ENCODE results near the gene SLC27A3.
A peak's percentile ranks its signal among the peaks of the same experiment; 100 is the strongest.

SLC27A3 gene, protein sequence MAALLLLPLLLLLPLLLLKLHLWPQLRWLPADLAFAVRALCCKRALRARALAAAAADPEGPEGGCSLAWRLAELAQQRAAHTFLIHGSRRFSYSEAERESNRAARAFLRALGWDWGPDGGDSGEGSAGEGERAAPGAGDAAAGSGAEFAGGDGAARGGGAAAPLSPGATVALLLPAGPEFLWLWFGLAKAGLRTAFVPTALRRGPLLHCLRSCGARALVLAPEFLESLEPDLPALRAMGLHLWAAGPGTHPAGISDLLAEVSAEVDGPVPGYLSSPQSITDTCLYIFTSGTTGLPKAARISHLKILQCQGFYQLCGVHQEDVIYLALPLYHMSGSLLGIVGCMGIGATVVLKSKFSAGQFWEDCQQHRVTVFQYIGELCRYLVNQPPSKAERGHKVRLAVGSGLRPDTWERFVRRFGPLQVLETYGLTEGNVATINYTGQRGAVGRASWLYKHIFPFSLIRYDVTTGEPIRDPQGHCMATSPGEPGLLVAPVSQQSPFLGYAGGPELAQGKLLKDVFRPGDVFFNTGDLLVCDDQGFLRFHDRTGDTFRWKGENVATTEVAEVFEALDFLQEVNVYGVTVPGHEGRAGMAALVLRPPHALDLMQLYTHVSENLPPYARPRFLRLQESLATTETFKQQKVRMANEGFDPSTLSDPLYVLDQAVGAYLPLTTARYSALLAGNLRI

DNA sequence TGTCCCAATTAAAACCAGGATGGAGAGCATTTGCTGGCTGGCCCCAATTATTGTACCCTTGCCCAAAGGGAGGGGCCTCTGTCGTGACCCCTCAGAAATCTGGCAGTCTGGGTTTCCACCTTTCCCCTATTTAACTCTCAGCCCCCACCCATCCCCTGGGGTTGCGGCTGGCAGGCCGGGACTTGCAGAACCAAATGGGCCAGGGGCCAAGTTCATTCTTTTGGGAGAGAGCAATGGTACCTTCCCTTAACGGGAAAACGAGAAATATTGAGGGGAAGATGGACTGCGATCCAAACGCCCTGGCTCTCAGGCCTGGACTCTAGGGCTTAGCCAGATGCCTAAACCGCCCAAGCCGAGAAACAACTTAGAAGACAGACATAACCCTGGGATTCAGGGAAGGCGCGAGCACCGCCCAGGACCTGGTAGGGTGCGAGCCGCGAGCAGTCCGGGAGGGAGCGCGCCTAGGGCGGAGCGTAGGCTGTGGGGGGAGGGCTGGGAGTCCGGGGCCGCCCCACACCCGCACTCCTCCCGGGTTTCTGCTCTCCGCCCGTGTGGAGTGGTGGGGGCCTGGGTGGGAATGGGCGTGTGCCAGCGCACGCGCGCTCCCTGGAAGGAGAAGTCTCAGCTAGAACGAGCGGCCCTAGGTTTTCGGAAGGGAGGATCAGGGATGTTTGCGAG lies at the start of gene SLC27A3:
Gene SLC27A3 (plus strand): TSS at position 628 of the 678 bp plus-strand sequence. CDS start 91 bp downstream, outside the sequence.
- DNase-seq, result peak; percentile 95

DNA sequence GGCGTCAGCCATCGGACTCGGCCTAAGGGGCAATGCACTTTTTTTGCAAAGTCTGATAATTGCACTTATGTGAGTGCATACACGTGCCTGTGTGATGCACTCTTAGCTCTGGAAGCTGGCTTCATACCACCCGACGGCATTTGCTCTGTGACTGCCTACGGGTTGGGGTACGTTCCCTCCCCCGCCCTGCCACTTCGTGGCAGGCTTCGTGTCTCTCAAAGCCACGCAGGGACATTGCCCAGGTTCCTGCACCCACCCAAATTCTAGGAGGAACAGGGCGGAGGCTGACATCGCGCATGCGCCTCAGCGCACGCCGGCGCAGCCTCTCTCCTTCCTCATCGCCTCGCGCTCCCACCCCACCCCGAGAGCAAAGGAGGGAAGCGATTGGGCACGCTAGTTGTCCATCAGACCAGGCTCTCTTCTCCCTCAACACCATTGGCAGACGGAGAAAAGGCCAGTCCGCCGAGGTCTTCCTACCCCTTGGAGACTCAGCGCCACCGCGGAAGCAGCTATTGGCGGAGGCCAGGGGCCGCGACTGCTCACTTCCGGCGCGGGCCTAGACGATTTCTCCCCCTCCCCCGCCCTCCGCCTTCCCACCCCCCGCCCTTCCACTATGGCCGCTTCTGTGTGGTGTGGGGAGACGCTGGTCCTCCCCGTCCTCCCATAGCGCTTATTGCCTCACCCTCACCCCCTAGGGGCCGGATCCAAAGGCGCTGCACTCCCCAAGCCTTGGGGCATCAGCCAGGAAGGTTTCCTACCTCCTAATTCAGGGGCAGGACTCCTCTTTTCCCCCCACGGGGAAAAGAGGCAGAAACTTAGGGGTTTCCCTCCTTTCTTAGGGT lies 47.5 kb upstream of the SLC27A3 start, which contains the start of gene INTS3:
Gene INTS3 (plus strand): TSS at position 588 of the 842 bp plus-strand sequence. CDS start 585 bp downstream, outside the sequence.
- DNase-seq, result peak; percentile 100

DNA sequence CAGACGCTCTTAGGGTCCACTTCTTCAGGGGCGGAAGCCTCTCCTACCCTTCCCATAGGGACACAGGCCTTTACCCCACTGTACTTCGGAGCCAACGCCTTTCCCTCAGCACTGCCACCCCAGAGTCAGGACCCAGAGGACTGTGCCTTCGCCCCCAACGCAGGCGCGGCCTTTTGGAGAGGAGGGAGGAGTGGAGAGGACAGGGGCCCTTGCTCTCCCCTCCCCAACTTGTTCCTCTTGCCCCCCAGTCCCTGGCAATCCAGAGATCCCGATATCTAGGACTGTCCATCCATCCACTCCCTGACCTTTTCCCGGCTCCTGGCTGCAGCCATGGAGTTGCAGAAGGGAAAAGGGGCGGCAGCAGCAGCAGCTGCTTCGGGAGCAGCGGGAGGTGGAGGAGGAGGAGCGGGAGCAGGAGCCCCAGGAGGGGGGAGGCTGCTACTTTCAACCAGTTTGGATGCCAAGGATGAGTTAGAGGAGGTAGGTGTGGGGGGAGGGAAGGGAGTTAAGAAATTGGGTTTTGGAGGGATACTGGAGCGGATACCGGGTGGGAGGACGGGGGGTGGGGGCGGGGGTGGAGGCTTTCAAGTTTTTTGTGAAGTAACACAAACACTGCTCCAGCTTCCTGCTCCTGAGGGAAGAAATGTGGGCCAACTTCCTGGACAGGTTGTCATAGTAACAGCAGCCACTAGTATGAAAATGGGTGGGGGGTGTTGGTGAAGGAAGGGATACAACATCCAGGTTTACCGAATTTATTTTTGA lies 46.7 kb upstream of the SLC27A3 start:
- peak; percentile 86 for DNase-seq

DNA sequence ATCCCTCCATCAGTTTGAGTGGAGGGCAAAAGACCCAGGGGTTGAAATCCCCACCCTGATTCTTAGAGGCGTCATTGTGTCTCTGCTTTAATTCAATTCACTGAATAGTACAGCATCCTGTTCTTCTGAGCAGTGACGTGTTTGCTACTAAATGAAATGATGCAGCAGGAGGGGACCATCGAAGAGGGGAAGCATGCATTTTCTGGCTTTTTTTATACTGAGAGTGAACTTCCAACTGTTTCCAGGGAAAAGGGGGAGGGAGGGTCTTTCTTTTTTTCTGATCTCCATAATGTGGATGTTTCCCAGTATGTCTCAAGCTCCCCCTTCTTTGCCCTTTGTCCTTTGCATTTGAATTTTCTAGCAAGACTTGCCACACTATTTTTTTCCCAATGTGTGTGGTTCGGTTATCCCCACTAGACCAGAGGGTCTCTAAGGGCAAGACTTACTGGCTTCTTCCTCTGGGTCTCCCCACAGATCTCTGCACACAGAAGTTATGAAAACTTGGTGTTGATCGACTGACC lies 44.7 kb upstream of the SLC27A3 start:
- no peak for DNase-seq

DNA sequence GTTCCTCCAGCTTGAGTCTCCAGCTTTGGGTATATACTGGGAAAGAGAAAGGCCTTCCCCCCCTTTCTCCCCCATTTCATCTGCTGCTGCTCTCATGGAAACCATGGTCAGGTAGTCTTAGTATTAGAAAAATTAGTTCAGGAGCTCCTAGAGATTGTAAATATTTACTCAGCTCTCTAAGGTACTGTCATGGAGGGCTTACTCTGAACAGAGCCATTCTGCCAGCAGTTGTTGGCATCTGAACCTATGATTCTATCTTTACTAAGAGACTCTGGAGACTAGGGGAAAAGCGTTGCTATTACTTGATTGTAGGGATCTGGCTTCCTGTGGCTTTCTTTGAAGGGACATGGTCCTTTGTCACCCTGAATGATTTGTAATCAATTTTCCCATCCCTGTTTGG lies 41.2 kb upstream of the SLC27A3 start:
- peak; percentile 73 for DNase-seq

DNA sequence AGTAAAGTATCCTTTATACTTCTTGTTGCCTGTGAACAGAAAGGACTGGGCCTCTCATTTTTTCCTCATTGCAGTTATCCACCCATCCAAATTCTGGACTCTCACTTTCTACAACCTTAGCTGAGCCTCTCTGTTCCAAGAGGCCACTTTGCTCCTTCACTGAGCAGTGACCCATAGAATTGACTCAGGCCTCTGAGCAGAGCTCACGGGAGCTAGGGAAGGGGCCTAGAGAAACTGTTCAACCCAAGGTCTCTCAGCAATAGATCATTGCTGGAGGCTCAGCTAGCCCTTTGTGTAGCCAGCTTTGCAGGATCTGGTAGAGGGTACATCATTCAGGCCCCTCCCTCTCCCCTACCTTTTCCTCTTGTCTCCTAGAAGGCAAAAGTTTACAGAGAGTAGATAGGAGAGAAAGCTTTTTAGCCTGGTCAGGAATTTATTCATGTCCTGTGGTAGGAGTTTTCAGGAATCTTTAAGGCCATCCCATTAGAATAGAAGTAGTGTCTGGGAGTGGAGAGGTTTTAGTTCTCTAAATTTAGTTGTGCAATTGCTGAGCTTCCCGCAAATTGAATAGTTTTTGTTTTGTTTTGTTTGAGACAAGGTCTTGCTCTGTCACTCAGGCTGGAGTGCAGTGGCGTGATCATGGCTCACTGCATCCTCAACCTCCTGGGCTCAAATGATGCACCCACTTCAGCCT lies 40.7 kb upstream of the SLC27A3 start:
- DNase-seq, result peak; percentile 44

DNA sequence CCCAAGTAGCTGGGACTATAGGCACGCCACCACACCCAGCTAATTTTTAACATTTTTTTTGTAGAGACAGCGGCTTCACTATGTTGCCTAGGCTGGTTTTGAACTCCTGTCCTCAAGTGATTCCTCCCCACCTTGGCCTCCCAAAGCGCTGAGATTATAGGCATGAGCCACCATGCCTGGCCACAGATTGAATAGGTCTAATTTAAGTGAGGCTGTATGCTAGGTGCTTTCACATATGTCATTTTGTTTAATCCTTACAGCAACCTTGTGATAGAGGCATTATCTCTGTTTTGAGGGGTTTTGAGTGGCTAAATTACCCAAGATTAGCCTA lies 40.2 kb upstream of the SLC27A3 start:
- DNase-seq, result no peak

DNA sequence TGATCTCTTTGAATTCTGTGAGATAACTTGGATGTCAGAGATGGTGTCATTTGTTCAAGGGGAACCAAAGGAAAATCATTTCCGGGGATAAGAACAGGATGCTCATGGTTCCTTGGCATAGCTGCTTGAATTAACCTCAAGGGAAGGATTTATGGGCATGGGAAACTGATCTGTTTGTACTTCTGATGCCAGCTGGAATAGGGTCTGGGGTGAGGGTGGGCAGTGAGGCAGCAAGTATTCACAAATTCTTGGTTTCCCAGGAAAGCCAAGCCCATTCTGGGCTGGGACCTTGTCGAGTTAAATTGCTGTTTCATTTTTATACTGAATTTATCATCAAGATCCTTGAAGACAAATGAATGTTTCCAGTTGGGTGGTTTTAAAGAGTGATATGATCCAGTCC lies 33.2 kb upstream of the SLC27A3 start:
- no peak for DNase-seq

DNA sequence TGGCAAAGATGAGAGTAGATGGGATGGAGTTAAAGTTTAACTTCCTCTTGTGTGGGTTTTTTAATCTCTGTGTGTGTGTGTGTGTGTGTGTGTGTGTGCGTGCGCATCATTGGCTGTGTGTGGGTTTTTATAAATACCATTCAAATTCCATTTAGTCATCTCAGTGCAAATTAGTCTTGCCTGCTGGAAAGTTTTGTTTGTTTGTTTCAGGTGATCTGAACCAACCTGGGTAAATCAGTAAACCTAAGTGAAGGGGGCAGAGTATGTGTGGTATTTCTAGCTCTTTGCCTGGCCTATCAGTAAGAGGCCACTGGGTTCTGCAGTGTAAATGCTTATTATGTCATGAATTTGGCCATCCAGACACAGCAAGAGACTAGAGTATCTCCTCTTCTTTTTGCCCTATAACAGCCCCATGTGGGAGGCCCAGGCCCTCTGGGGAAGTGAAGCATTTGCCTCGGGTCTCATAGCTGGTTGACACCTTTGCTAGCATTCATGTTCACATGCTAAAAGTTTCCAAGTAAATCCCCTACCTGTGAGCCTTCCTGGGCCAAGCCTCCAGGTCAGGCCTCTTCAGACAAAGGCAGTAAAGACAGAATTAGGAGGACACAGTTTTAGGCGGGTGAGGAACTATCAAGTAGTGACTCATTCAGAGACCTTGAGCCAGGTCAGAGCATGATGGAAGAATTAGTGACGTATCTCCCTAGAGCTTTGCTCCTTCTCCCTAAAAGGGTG lies 32.6 kb upstream of the SLC27A3 start:
- no peak for DNase-seq

DNA sequence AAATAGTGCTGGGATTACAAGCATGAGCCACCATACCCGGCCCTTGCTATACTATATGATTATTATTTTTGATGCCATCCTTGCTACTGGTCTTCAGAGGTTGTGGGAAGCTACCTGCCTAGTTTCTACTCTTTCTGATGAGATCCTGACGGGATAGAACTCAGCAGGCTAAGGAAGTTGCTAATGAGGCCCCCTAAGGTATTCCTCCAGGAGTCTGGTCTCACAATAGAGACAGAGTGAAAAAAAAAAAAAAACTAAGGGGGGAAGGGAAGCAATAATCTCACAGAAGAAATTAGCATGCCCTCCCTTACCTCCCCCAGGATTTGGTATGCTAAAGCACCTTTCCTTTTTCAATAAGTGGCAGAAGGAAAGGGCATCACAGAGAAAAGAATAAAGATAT lies 29.8 kb upstream of the SLC27A3 start:
- DNase-seq, result peak; percentile 14

DNA sequence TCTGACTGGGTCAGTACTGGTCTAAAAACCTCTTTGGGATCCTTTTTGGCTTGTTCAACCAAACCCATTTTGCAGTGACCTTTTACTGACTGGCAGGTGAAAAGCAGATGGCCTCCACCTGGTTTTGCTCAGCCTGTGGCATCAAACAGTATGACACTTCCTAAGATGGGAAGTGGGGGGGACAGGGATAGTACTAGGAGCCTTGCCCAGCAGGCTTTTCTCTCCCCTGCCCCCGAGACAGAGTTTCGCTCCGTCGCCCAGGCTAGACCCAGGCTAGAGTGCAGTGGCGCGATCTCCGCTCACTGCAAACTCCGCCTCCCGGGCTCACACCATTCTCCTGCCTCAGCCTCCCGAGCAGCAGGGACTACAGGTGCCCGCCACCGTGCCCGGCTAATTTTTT lies 29.0 kb upstream of the SLC27A3 start:
- no peak for DNase-seq

DNA sequence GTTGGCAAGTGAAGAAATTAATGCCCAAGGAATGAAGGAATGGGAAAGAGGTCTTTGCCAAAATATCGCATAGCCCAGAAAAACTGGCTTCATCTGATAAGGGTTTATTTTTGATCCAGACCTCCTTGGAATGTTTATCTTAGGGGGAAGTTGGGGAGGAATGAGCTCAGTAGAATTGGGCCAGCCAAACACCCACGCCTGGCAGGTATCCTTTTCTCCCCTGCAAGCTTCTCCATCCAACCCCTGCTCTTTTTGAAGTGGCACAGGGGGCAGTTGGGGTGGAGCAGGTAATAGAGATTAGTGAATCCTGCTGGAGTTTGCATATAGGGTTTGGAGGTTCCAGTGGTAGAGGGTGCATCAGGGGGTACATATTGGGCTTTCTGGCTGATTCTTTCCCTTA lies 26.3 kb upstream of the SLC27A3 start:
- no peak for DNase-seq

DNA sequence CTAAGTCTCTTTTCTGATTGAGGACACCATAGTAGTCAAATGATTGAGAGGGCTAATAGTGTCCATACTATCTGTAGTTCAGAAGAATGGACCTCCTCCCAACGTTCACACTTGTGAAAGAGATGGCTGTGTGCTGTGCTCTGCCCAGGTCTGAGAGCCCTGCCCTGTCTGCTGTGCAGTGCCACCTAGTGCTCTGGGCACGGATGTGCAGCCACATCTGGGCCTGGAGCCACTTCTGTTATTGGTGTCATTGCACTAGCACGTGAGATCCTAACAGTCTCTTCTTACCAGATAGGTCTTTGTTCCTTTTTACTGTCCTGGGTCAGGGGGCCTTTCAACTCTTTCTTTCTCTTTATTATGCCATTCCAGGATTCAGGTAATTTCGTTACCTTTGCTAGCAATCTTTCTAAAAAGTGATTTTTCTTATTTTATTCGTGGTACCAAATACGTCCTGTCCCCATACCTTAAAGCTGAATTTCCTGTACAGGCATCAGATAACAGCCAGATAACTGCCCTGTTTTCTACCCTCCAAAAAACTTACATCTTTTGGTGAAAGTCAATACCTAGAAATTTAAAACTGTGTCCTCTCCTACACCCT lies 25.7 kb upstream of the SLC27A3 start:
- peak; percentile 85 for DNase-seq

DNA sequence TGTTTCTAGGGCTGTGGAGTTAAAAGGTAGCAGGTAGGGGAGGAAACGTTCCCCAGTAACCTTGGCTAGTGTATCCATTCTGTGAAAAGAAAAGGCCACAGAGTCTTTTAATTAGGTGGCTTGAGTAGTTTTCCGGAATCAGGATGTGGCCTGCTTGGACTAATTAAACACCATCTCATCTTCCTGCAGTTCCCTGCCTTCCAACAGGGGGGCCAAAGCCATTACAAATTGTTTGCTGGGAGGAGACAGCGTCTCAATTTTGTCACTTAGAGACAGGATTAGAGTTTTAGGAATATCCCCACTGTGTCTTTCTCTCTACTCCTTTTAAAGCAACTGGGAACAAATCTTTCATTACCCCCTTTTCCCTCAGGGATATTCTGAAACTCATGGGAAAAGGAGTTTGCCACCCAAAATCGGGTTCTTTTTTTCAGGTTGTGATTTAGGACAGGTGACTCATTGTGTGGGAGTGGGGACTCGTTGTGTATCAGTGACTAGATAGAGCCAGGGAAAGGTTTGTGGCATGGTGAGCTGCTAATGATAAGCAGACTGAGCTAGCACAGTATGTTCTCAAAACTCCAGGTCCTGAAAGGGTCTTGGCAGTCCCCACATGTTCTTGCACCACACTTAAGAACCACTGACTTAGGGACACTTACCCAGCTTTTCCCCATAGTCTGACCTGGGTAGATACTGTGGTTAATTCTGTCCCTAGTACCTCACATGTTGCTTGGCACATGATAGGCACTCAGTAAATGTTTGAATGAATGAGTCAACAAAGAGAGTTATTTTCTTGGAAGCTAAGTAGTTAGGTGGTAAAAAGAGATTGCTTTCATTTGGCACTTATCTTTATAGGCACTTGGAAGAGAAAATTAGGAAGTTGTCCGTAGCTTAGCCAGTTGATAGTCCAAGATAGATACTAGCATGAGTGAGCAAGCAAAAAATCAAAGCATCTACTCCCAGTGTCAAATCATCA lies 24.9 kb upstream of the SLC27A3 start:
- DNase-seq, result no peak

DNA sequence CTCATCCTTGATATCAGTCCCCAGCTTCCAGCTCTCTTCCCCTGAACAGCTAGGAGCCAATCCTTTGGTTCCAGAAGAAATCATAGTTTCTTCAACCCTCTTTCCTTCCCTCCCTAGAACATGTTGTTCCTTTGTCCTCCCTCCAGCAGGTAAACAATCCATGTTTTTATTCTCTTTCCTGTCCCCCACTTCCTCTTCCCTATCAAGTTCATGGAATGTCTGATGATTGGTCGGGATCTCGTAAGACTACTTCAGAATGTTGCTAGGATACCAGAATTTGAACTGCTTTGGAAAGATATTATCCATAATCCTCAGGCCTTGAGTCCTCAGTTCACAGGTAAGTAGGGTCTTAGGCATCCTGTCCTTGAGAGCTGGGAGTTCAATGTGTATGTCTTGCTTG lies 23.1 kb upstream of the SLC27A3 start:
- no peak for DNase-seq

DNA sequence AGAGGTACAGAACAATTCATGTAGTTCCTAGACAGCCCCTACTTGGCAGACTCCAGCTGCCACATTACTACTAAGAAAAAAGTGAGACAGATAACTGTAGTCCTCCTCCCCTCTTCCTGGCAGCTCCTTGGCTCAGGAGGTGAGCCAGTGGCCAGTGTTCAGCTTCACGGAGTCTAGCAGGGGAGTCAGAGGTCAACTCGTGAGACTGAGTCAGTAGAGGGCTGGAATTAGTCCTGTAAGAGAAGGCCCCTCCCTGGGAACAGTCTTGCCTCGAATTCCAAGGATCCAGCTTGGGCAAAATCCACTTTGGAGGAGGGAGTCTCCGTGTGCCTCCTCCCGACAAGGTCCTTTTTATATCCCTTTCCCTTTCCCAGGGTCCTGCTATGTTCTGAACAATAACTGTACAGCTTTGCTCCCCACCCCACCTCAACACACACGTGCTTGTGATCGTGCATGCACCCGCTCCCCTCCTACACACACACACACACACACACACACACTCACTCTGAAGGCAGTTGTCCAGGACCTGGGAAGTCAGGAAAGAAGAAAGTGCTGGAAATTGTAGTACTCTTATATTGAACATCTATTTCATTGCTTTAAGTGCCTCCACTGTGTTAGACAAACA lies 22.5 kb upstream of the SLC27A3 start:
- no peak for DNase-seq

DNA sequence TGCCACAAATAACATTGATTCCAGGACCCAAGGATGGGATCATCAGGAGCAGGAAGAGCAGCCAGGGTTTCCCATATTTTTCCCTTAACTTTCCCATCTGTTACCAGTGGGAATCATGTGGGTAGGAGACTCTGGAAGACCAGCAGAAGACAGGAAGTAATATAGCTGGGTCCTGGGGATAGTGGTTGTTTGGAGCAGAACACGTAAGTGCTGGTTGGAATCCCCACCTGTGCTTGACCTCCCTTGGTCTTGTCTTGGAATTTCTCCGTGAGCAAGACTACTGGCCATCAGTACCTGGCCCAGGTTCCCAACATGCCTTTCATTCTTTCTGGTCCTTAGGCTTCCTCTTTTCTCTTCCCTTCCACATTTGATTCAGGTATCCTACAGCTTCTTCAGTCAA lies 20.9 kb upstream of the SLC27A3 start:
- no peak for DNase-seq

DNA sequence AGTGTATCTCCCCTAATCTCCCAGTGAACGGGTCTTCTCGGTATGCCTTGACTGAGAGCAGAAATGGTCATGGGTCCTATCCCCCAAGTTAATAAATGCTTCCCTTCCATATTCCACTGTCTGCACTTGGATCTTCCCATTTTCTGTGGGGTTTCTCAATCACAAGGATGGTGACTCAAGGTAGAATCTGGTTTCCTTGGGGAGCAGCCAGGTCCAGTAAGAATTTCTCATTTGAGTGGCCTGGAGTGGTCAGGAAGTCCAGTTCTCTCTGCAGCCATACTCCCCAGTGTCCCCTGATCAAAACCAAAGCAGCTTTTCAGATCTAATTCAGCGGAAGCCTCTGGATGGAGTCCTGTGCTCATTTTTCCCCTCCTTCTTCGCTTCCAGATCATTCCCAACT lies 14.8 kb upstream of the SLC27A3 start:
- DNase-seq, result no peak

Data from NCI-H69 (cell line).